K562 (cell line): ENCODE results near the gene TYW1.
"Not testable (repeated sequence)": the region's sequence is repeated elsewhere in the genome, so short reads cannot be mapped to it uniquely, and the experiment has no call there.

ENCODE experiments used
- ATF2 ChIP-seq: sonication (generic); formaldehyde crosslinking; IDR thresholded peaks from 2 replicates; pipeline ENCODE4 v1.8.1; 2022; ENCODE audit warnings: missing genetic modification reagents
- CHD4 ChIP-seq: fragments of 200-600 bp; sonication (generic); IDR thresholded peaks from 3 replicates; pipeline ENCODE4 v1.6.1; 2012; ENCODE audit warnings: low read depth, mild to moderate bottlenecking, mixed read lengths, low read length, inconsistent platforms; ENCODE audit not compliant: insufficient read depth, insufficient replicate concordance, poor library complexity, severe bottlenecking
- EP300 ChIP-seq: IDR thresholded peaks from 2 replicates; pipeline ENCODE4 v1.6.1; 2012; ENCODE audit warnings: low read length, improper control_type of control experiment
- FOXM1 ChIP-seq, 2 experiments: fragments of 450-650 bp in 1 of 2; sonication (generic) in 1 of 2; formaldehyde crosslinking in 1 of 2; IDR thresholded peaks; 2 replicates each; pipeline versions ENCODE4 v1.6.1 to v1.9.0; 2017 to 2022; ENCODE audit warnings: low read depth in 2 of 2, mild to moderate bottlenecking in 2 of 2, missing genetic modification reagents in 1 of 2, moderate library complexity in 1 of 2
- GABPA ChIP-seq: fragments of 200-800 bp; sonication (Bioruptor generic); conservative IDR thresholded peaks from 2 replicates; pipeline ENCODE4 v1.6.1; 2016; ENCODE audit warnings: low read depth, missing genetic modification characterization, missing compliant biosample characterization
- HNRNPLL ChIP-seq: fragments of 200-400 bp; formaldehyde crosslinking; IDR thresholded peaks from 2 replicates; pipeline ENCODE4 v1.6.1; 2017; ENCODE audit warnings: low read length, low read depth, mild to moderate bottlenecking; ENCODE audit not compliant: poor library complexity, severe bottlenecking
- KDM1A ChIP-seq, 2 experiments: fragments of 450-650 bp; IDR thresholded peaks; 2 replicates each; pipeline ENCODE4 v1.6.1; 2016; ENCODE audit warnings: mild to moderate bottlenecking in 2 of 2
- SPI1 ChIP-seq: IDR thresholded peaks from 2 replicates; pipeline ENCODE4 v1.6.1; 2011; ENCODE audit warnings: low read depth, low read length, control low read depth, borderline replicate concordance
- SREBF2 ChIP-seq: sonication (generic); formaldehyde crosslinking; IDR thresholded peaks from 2 replicates; pipeline ENCODE4 v1.4.0; 2020; ENCODE audit warnings: mild to moderate bottlenecking, missing genetic modification reagents
- TEAD2 ChIP-seq: fragments of 450-650 bp; IDR thresholded peaks from 2 replicates; pipeline ENCODE4 v1.6.1; 2016; ENCODE audit warnings: missing genetic modification characterization, control low read depth, missing compliant biosample characterization
- ZNF436 ChIP-seq: fragments of 250-450, 450-650 bp; sonication (Bioruptor Pico); formaldehyde crosslinking; IDR thresholded peaks from 2 replicates; pipeline ENCODE4 v1.7.0; 2020; ENCODE audit warnings: mild to moderate bottlenecking

DNA sequence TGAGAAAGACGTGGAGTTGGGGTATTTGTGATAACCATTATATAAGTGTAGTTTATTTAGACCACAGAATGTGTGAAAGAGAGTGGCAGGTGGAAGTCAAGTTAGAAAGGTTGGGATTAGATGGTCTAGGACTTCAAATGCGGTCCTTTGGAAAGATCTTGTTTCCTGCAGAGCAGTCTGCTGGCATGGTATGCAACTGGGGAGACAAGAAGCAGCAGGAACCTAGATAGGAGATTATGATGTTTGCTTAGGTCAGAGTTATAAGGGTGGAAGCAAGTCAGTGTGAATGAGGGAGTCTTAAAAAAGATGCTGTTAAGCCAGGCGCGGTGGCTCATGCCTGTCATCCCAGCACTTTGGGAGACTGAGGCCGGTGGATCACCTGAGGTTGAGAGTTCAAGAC lies 102.8 kb downstream of the TYW1 start:
- not testable (repeated sequence) for TF ChIP-seq SREBF2; TEAD2 (tag); ZNF436 (CRISPR knock-in tag); SPI1; ATF2 (CRISPR knock-in tag); EP300; HNRNPLL; CHD4; FOXM1 (IDR thresholded peaks at IDR 0.05; ENCODE audit: low read depth); FOXM1 (CRISPR knock-in tag; IDR thresholded peaks at IDR 0.05; ENCODE audit: low read depth); GABPA (tag); KDM1A (IDR thresholded peaks at IDR 0.05)
